Measurements from ENCODE around the gene PLCXD1.
"Not testable (repeated sequence)": the region's sequence is repeated elsewhere in the genome, so short reads cannot be mapped to it uniquely, and the experiment has no call there.

Gene PLCXD1

GRCh38 chrX:318739-319578 lies 37.8 kb downstream of the PLCXD1 start, which contains the start of gene GTPBP6:
Gene GTPBP6, minus strand, starts transcription at chrX:318796. Its CDS starts 9 bp downstream, at chrX:318787.
- DNase-seq = peak; percentile 99

GRCh38 chrX:319579-320125 lies 38.5 kb downstream of the PLCXD1 start:
- DNase-seq = no peak

- DNase-seq = no peak
Measured at GRCh38 chrX:320126-320783, 39.1 kb downstream of the PLCXD1 start.

- DNase-seq = peak; percentile 53
Measured at GRCh38 chrX:323721-324628, 42.8 kb downstream of the PLCXD1 start.

GRCh38 chrX:324664-325063 lies 43.5 kb downstream of the PLCXD1 start:
- peak; percentile 19 for DNase-seq

- no peak for DNase-seq
Measured at GRCh38 chrX:327660-328126, 46.5 kb downstream of the PLCXD1 start.

GRCh38 chrX:329291-329910 lies 48.2 kb downstream of the PLCXD1 start:
- no peak for DNase-seq

GRCh38 chrX:330141-330725 lies 49.1 kb downstream of the PLCXD1 start:
- DNase-seq = not testable (repeated sequence)

GRCh38 chrX:330726-331150 lies 49.6 kb downstream of the PLCXD1 start:
- DNase-seq = no peak

- no peak for DNase-seq
Measured at GRCh38 chrX:331151-331824, 50.1 kb downstream of the PLCXD1 start.

GRCh38 chrX:331825-332495 lies 50.8 kb downstream of the PLCXD1 start:
- DNase-seq = no peak

- no peak for DNase-seq
Measured at GRCh38 chrX:332496-332860, 51.3 kb downstream of the PLCXD1 start.

- DNase-seq = no peak
Measured at GRCh38 chrX:332916-333610, 51.9 kb downstream of the PLCXD1 start.

GRCh38 chrX:333611-334311 lies 52.6 kb downstream of the PLCXD1 start:
- no peak for DNase-seq

GRCh38 chrX:334331-334891 lies 53.2 kb downstream of the PLCXD1 start:
- no peak for DNase-seq

- no peak for DNase-seq
Measured at GRCh38 chrX:334971-335757, 54.0 kb downstream of the PLCXD1 start.

- DNase-seq = no peak
Measured at GRCh38 chrX:335758-336155, 54.6 kb downstream of the PLCXD1 start.

GRCh38 chrX:336227-336626 lies 55.0 kb downstream of the PLCXD1 start:
- DNase-seq = no peak

Measured in activated naive CD4-positive, alpha-beta T cell treated with Interleukin-2 at 50 U/mL for 16 hours (primary cell).